Body of pancreas (tissue), 4 donors: ENCODE results near the gene GNPAT. TPM values are rescaled to one million over a fixed set of nuclear protein-coding genes. Genes with fewer than 3 reads are reported as not detected.

Experiments used
- ATAC-seq: fragments of 150-250 bp; one replicate; pipeline ENCODE4 v1.9.1; 2016
- DNase-seq, 4 donors: peaks; one replicate each; pipeline ENCODE4 v3.0.0-alpha.2; 2019
- H3K27ac ChIP-seq, 4 donors: fragments of 200-600 bp; sonication (generic); 1 replicate in 3 of 4; 2 replicates in 1 of 4; pipeline versions ENCODE4 v1.5.1 to v1.6.1; 2016 to 2019; ENCODE audit warnings: mild to moderate bottlenecking in 1 of 4, mixed read lengths in 1 of 4, moderate library complexity in 1 of 4
- H3K27me3 ChIP-seq, 2 donors: fragments of 200-600 bp; sonication (generic); one replicate each; pipeline ENCODE4 v1.6.0; 2016; ENCODE audit warnings: mild to moderate bottlenecking in 1 of 2
- H3K36me3 ChIP-seq, 2 donors: fragments of 200-600 bp; sonication (generic); replicated peaks in 1 of 2; 2 replicates each; pipeline ENCODE4 v1.5.1; 2016; ENCODE audit warnings: low read depth in 2 of 2; ENCODE audit not compliant: insufficient read depth in 1 of 2
- H3K4me1 ChIP-seq: fragments of 200-600 bp; sonication (generic); one replicate; pipeline ENCODE4 v1.6.0; 2016
- H3K4me3 ChIP-seq, 2 donors: fragments of 200-600 bp; sonication (generic); 1 replicate in 1 of 2; 2 replicates in 1 of 2; pipeline ENCODE4 v1.5.1; 2016 to 2019
- H3K9me3 ChIP-seq, 3 donors: fragments of 200-600 bp; sonication (generic); 1 replicate in 2 of 3; 2 replicates in 1 of 3; pipeline ENCODE4 v1.5.1; 2016
- POLR2A ChIP-seq, 3 donors: fragments of 450-650 bp; IDR thresholded peaks; one replicate each; pipeline ENCODE4 v1.6.1; 2016; ENCODE audit warnings: antibody characterized with exemption in 3 of 3, mild to moderate bottlenecking in 2 of 3
- WGBS, 2 donors: methylation state at CpG; one replicate each; pipeline ENCODE4 v1.1.5; 2017; 5-methylcytosine and 5-hydroxymethylcytosine counted together
- intact Hi-C: fragments of 100-400 bp; cut with DNase I; formaldehyde crosslinking; loops from one replicate; pipeline ENCODE4 v1.15.1; 2023
- total RNA-seq, 2 donors: library from RNA; depleted of rRNA; stranded (reverse); fragments of >200 nt; gene quantifications; one replicate each; pipeline ENCODE4 v1.1.0, GENCODE V29; 2016
- TF ChIP-seq, protein P1 (sequence below), 7 experiments: fragments of 450-650 bp in 4 of 7; fragments of 200-600 bp in 3 of 7; sonication (generic) in 3 of 7; IDR thresholded peaks; one replicate each; pipeline ENCODE4 v1.5.1; 2016 to 2019; ENCODE audit warnings: antibody characterized with exemption in 7 of 7

Gene GNPAT
- total RNA-seq, 2 donors from 2014 or later: 18.1 to 27.0 TPM

DNA sequence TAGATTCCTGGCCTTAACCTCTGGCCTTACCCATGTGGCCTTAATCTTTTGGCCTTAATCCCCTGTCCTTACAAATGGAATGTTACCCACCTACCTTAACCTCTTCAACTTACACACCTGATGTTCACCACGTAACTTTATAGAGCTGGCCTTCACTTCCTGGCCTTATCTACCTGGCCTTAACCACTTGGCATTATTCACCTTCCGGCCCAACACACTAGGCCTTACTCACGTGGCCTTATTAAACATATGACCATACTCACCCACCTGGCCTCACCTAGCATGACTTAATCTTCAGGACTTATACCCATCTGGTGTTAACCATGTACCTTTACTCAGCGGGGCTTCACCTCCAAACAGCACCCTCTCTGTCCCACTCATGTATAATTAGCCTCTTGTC lies 54.9 kb downstream of the GNPAT start:
- peak overlapping the region in 1 of 4 donors; percentile 2 for H3K27ac ChIP-seq
- H3K4me3 ChIP-seq: no peak overlapping the region
- WGBS, 2 donors: 62 to 64% methylated on average over 4 of the region's 4 CpGs
- TF ChIP-seq POLR2A (IDR thresholded peaks at IDR 0.05): no peak
- TF ChIP-seq, protein P1, sequence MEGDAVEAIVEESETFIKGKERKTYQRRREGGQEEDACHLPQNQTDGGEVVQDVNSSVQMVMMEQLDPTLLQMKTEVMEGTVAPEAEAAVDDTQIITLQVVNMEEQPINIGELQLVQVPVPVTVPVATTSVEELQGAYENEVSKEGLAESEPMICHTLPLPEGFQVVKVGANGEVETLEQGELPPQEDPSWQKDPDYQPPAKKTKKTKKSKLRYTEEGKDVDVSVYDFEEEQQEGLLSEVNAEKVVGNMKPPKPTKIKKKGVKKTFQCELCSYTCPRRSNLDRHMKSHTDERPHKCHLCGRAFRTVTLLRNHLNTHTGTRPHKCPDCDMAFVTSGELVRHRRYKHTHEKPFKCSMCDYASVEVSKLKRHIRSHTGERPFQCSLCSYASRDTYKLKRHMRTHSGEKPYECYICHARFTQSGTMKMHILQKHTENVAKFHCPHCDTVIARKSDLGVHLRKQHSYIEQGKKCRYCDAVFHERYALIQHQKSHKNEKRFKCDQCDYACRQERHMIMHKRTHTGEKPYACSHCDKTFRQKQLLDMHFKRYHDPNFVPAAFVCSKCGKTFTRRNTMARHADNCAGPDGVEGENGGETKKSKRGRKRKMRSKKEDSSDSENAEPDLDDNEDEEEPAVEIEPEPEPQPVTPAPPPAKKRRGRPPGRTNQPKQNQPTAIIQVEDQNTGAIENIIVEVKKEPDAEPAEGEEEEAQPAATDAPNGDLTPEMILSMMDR (IDR thresholded peaks at IDR 0.05): no peak
- peaks cover 10% of the 10 kb centered on the region for H3K4me1 ChIP-seq
- intact Hi-C loops: no loop called here
- ATAC-seq: peak; percentile 47
- DNase-seq: peak in 2 of 4 donors; percentile 11 to 40
- no peaks in the 10 kb centered on the region for H3K27me3 ChIP-seq
- H3K36me3 ChIP-seq: no peaks in the 10 kb centered on the region
- H3K9me3 ChIP-seq: no peaks in the 10 kb centered on the region

GRCh38 chr1:231301990-231302389 lies 61.0 kb downstream of the GNPAT start:
- no peak for ATAC-seq
- Histone ChIP-seq H3K9me3 (no peaks in the 10 kb centered on the region), H3K4me3 (no peak overlapping the region), H3K4me1 (no peaks in the 10 kb centered on the region), H3K36me3 (no peaks in the 10 kb centered on the region), H3K27me3 (no peaks in the 10 kb centered on the region), H3K27ac (no peak overlapping the region)
- WGBS, 2 donors: 87 to 96% methylated on average over 3 of the region's 3 CpGs
- TF ChIP-seq, protein P1 (IDR thresholded peaks at IDR 0.05): no peak
- TF ChIP-seq POLR2A (IDR thresholded peaks at IDR 0.05): no peak
- intact Hi-C loops: no loop called here
- DNase-seq: no peak

DNA sequence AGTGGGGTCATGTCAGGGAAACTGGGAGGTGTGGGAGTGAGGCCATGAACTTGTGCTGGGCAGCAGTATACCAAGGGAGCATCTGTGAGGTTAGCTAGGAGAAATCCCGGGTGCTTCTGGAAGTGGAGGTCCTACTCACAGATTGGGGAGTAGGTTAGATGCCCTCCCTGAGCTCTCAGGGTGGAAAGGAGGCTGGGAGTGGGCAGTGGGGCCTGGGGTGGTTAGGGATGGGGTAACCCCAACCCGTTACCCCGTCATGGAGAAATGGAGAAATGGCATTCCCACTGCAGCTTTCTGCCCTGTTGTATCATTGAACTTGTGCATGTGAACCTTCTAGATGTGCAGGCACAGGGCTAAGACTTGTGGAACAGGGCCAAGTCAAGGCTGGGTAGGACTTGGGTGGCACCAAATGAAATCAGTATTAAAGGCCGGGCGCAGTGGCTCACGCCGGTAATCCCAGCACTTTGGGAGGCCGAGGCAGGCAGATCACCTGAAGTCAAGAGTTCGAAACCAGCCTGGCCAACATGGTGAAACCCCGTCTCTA lies 69.5 kb downstream of the GNPAT start:
- TF ChIP-seq, protein P1 (IDR thresholded peaks at IDR 0.05): no peak
- no peak for TF ChIP-seq POLR2A (IDR thresholded peaks at IDR 0.05)
- WGBS, 2 donors: 87 to 90% methylated on average over 10 of the region's 10 CpGs
- intact Hi-C loops: no loop called here
- H3K9me3 ChIP-seq: no peaks in the 10 kb centered on the region
- H3K27me3 ChIP-seq: no peaks in the 10 kb centered on the region
- ATAC-seq: no peak
- no peaks in the 10 kb centered on the region for H3K4me1 ChIP-seq
- H3K4me3 ChIP-seq: no peak overlapping the region
- DNase-seq: no peak
- H3K27ac ChIP-seq: no peak overlapping the region
- H3K36me3 ChIP-seq: no peaks in the 10 kb centered on the region

DNA sequence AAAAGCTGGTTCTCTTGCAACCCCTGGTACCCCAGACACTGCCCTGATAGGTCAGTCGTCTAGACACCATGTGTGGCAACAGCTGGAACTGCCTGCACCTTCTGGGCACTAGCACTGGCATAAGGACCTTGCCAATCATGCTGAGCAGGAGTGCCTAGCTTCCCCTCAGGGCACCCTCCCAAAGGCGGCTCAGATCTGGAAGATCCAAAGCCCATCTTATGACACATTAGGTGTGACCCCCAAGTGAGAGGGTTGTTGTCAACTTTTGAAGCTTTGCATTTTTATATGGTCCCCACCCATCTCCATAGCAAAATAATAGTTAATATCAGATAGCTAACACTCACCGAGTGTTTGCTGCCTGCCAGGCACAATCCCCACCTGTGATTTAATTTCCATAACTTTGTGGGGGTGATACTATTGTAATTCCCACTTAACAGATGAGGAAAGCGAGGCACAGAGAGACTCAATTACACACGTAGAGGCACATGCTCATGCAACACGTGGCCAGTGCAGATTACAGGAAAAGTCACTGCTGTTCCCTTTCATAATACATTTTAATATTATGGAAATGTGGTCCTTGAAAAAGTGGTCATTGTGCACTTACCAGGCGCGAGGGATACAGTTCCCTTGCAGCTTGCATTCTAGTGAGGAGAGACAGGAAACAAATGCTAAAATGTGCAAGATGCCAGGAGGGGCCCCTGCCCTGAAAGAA lies 70.9 kb downstream of the GNPAT start:
- DNase-seq: no peak
- Histone ChIP-seq H3K27me3 (no peaks in the 10 kb centered on the region), H3K4me3 (no peak overlapping the region), H3K36me3 (no peaks in the 10 kb centered on the region), H3K4me1 (no peaks in the 10 kb centered on the region), H3K27ac (no peak overlapping the region), H3K9me3 (no peaks in the 10 kb centered on the region)
- TF ChIP-seq, protein P1 (IDR thresholded peaks at IDR 0.05): no peak
- TF ChIP-seq POLR2A (IDR thresholded peaks at IDR 0.05): no peak
- intact Hi-C loops: no loop called here
- WGBS, 2 donors: 66 to 77% methylated on average over 8 of the region's 8 CpGs
- ATAC-seq: no peak

DNA sequence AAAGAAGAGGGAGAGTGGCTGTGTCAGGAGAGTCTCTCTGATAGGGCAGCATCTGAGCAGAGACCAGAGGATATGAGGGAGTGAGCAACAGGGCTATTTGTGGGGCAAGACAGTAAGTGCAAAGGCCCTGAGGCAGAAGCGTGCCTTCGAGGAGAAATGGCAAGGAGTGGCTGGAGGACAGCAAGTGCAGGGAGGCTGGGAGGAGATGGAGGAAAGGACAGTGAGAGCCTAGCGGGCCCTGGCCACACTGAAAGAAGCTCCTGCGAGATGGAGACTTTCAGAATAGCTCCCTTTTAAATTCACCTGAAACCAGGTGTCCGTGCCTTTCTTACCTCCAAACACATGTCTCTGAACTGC lies 71.4 kb downstream of the GNPAT start:
- ATAC-seq: no peak
- 87% methylated on average over 4 to 5 of the region's 5 CpGs for WGBS, 2 donors
- DNase-seq: no peak
- Histone ChIP-seq H3K27me3 (no peaks in the 10 kb centered on the region), H3K27ac (no peak overlapping the region), H3K4me3 (no peak overlapping the region), H3K9me3 (no peaks in the 10 kb centered on the region), H3K36me3 (no peaks in the 10 kb centered on the region), H3K4me1 (no peaks in the 10 kb centered on the region)
- intact Hi-C loops: no loop called here
- no peak for TF ChIP-seq POLR2A (IDR thresholded peaks at IDR 0.05)
- TF ChIP-seq, protein P1 (IDR thresholded peaks at IDR 0.05): no peak
